HG03378 (cell line): ENCODE results near the gene SCARF2.
"Not testable (repeated sequence)": the region's sequence is repeated elsewhere in the genome, so short reads cannot be mapped to it uniquely, and the experiment has no call there.

ENCODE experiments used
- ATAC-seq: cut with Tn5 transposase; IDR thresholded peaks from one replicate; pipeline ENCODE4 v1.9.1; 2021; ENCODE audit warnings: mild to moderate bottlenecking, moderate library complexity; ENCODE audit not compliant: unreplicated experiment

The SCARF2 gene

GRCh38 chr22:20437613-20438426, at the start of gene SCARF2:
Gene SCARF2, minus strand, starts transcription at chr22:20437825. Its CDS starts 71 bp downstream, at chr22:20437754.
- no peak for ATAC-seq

- no peak for ATAC-seq
Measured at GRCh38 chr22:20486229-20486628, 48.6 kb upstream of the SCARF2 start.

- ATAC-seq = no peak
Measured at GRCh38 chr22:20484948-20485683, 47.5 kb upstream of the SCARF2 start.

GRCh38 chr22:20483771-20484170, 46.1 kb upstream of the SCARF2 start:
- ATAC-seq = no peak

- not testable (repeated sequence) for ATAC-seq
Measured at GRCh38 chr22:20483143-20483506, 45.5 kb upstream of the SCARF2 start.

- no peak for ATAC-seq
Measured at GRCh38 chr22:20479612-20480196, 42.1 kb upstream of the SCARF2 start.

GRCh38 chr22:20478059-20478458, 40.4 kb upstream of the SCARF2 start:
- ATAC-seq = not testable (repeated sequence)

GRCh38 chr22:20475569-20475968, 37.9 kb upstream of the SCARF2 start:
- ATAC-seq = not testable (repeated sequence)

GRCh38 chr22:20475115-20475436, 37.5 kb upstream of the SCARF2 start:
- no peak for ATAC-seq

- ATAC-seq = no peak
Measured at GRCh38 chr22:20472629-20473442, 35.2 kb upstream of the SCARF2 start.

GRCh38 chr22:20471126-20471833, 33.7 kb upstream of the SCARF2 start:
- no peak for ATAC-seq

- ATAC-seq = not testable (repeated sequence)
Measured at GRCh38 chr22:20470525-20470924, 32.9 kb upstream of the SCARF2 start.

- no peak for ATAC-seq
Measured at GRCh38 chr22:20469110-20469868, 31.7 kb upstream of the SCARF2 start.

GRCh38 chr22:20466659-20467379, 29.2 kb upstream of the SCARF2 start:
- ATAC-seq = no peak

GRCh38 chr22:20465759-20466077, 28.1 kb upstream of the SCARF2 start:
- ATAC-seq = no peak

- no peak for ATAC-seq
Measured at GRCh38 chr22:20464912-20465758, 27.5 kb upstream of the SCARF2 start.

GRCh38 chr22:20464096-20464614, 26.5 kb upstream of the SCARF2 start:
- no peak for ATAC-seq
